OCI-LY3 (cell line): ENCODE results near the gene PDE10A.

Source experiments
- EZH2phosphoT487 ChIP-seq: fragments of 200-600 bp; shearing (Covaris generic); IDR thresholded peaks from 2 replicates; pipeline ENCODE4 v1.6.1; 2018; ENCODE audit warnings: antibody characterized with exemption, mixed run types, low read depth
- TF ChIP-seq, protein P1 (sequence below): fragments of 200-600, 300-600 bp; sonication (generic); IDR thresholded peaks from 2 replicates; pipeline ENCODE4 v1.5.1; 2014; ENCODE audit warnings: antibody characterized with exemption, low read length, low read depth

DNA sequence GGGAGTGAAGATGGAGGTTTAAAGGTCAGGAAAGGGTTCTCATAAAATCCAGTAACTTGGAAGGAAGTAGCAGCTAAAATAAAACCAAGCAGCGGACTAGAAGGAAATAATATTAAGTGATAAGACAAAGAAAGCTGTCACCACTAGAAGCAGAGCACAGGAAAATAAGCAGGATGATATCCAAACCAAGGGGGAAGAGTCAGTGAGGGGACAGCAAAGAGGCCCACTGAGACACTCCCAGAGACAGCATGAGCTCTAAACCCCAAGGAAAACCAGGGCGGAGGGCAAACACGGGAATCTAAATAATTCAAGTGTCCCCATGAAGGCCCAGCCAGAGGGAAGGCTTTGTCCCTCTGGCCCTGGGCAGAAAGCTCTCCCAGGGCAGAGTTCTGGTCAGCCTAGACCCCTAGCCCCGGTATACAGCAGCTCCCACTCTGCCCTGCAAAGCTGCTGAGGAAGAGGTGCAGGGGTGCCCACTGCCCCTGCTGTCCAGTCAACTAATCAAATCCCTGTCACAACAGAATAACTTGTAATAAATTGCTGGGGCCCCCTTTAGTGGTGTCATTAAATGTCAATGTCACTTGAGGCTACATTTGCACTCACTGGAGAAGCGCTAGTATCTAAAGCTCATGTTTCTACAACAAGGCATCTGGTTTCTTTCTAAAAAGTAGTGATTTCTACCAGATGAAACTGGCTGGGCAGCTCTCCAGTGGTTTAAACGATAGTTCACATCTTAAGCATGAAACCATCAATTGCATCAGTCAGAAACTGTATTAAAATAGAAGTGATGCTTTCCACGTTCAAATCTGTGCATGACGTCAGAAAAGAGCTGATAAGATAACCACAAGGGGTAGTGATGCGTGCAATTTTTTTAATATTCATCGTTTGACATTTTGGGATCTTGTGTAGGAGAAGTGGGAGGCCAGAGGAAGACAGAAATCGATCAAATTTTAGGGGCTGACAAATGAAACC is 13.6 kb downstream of the PDE10A start:
- TF ChIP-seq, protein P1, sequence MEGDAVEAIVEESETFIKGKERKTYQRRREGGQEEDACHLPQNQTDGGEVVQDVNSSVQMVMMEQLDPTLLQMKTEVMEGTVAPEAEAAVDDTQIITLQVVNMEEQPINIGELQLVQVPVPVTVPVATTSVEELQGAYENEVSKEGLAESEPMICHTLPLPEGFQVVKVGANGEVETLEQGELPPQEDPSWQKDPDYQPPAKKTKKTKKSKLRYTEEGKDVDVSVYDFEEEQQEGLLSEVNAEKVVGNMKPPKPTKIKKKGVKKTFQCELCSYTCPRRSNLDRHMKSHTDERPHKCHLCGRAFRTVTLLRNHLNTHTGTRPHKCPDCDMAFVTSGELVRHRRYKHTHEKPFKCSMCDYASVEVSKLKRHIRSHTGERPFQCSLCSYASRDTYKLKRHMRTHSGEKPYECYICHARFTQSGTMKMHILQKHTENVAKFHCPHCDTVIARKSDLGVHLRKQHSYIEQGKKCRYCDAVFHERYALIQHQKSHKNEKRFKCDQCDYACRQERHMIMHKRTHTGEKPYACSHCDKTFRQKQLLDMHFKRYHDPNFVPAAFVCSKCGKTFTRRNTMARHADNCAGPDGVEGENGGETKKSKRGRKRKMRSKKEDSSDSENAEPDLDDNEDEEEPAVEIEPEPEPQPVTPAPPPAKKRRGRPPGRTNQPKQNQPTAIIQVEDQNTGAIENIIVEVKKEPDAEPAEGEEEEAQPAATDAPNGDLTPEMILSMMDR: no peak
- TF ChIP-seq EZH2phosphoT487: no peak
